K562 treated with DMSO at 1 percent for 4 hours (cell line): ENCODE data around the gene CASZ1. TPM values are rescaled to one million over a fixed set of nuclear protein-coding genes. Genes with fewer than 3 reads are reported as not detected.

Experiments
- total RNA-seq: library from RNA; unstranded; fragments of 300-600 nt; gene quantifications from 2 replicates; pipeline ENCODE4 v1.2.3, GENCODE V29; 2022; ENCODE audit not compliant: insufficient read depth

The CASZ1 gene
- 2.2 and 3.0 TPM in 2 replicates for total RNA-seq

GRCh38 chr1:10796029-10796944 is at the start of gene CASZ1:
TSS of gene CASZ1 (minus strand) at chr1:10796646. CDS start at chr1:10693889, 102,757 bp downstream.

Other genes starting within 250 kb of the CASZ1 start
- gene TARDBP, start 216.0 kb upstream of the CASZ1 start, total RNA-seq: 107 and 112 TPM in 2 replicates